ENCODE data around the gene ACADVL. TPM values are rescaled to one million over a fixed set of nuclear protein-coding genes. Genes with fewer than 3 reads are reported as not detected.

Gene ACADVL
- polyA plus RNA-seq, 3 donors = 152 to 1,231 (median 154) TPM

GRCh38 chr17:7250695-7251627, 31.2 kb downstream of the ACADVL start:
- Histone ChIP-seq H3K36me3 (replicated peaks in 1 of 2; ENCODE audit: control insufficient read depth in 1 of 2, insufficient read depth in 2 of 2, low read length in 2 of 2) (peaks cover 24 to 32% of the 10 kb centered on the region in 2 donors), H3K27me3 (ENCODE audit: control insufficient read depth in 2 of 2, insufficient read depth in 2 of 2, low read length in 2 of 2) (no peaks in the 10 kb centered on the region), H4K20me1 (ENCODE audit: insufficient read depth, low read length) (peaks cover 5% of the 10 kb centered on the region), H3K27ac (ENCODE audit: low read depth in 1 of 2, low read length in 2 of 2) (peak overlapping the region; percentile 100), H3K9ac (ENCODE audit: insufficient read depth, low read length, poor library complexity, severe bottlenecking) (peak overlapping the region; percentile 97), H3K4me3 (replicated peaks in 1 of 3; ENCODE audit: low read depth in 2 of 3, low read length in 3 of 3) (peak overlapping the region; percentile 73 to 93 (median 87)), H3K4me1 (ENCODE audit: control insufficient read depth in 1 of 2, insufficient read depth in 2 of 2, low read length in 2 of 2) (peaks cover 31 to 36% of the 10 kb centered on the region in 2 donors), H2AFZ (ENCODE audit: insufficient read depth, low read depth, low read length, poor library complexity, severe bottlenecking) (peak overlapping the region; percentile 80), H3K4me2 (replicated peaks; ENCODE audit: extremely low read depth, low read length, poor library complexity, severe bottlenecking) (peak overlapping the region; percentile 86), H3K9me3 (replicated peaks in 1 of 2; ENCODE audit: control insufficient read depth in 1 of 2, insufficient read depth in 1 of 2, low read length in 2 of 2) (no peaks in the 10 kb centered on the region), H3K79me2 (ENCODE audit: insufficient read depth, low read length) (peaks cover 71% of the 10 kb centered on the region)
- no peaks in the 10 kb centered on the region for H3K27me3 Mint-ChIP-seq (ENCODE audit: low read depth in 3 of 3)
- intact Hi-C loops (cut with micrococcal nuclease) = loop anchor here (1.0 to 10.0 kb wide), 5 partner anchors 9 to 314 kb away; partner anchors contain the start of genes ACADVL (in 1 of the 2), DLG4 (in 1 of the 2), EIF5A (in 1 of the 2) and GABARAP (in 1 of the 2)
- no peak for TF ChIP-seq CTCF (IDR thresholded peaks at IDR 0.05)
- no peaks in the 10 kb centered on the region for H3K9me3 Mint-ChIP-seq
- H3K4me3 Mint-ChIP-seq = peak overlapping the region; percentile 90 to 93
- H3K36me3 Mint-ChIP-seq = peaks cover 29 to 39% of the 10 kb centered on the region in 2 donors
- under 1% methylated on average over 43 of the region's 55 CpGs for WGBS (ENCODE audit: insufficient coverage)
- DNase-seq = peak in 1 of 3 donors; percentile 66
- H3K27ac Mint-ChIP-seq = peak overlapping the region; percentile 95 to 100 (median 100)
- H3K4me1 Mint-ChIP-seq = peaks cover 34% of the 10 kb centered on the region

GRCh38 chr17:7251661-7252175, 32.0 kb downstream of the ACADVL start, which contains the start of gene CTDNEP1:
Gene CTDNEP1, minus strand, starts transcription at chr17:7251734. Its CDS starts 438 bp downstream, at chr17:7251296.
- H4K20me1 ChIP-seq (ENCODE audit: insufficient read depth, low read length) = peaks cover 5% of the 10 kb centered on the region
- WGBS (ENCODE audit: insufficient coverage) = 0% methylated on average over 13 of the region's 41 CpGs
- peaks cover 24 to 32% of the 10 kb centered on the region in 2 donors for H3K36me3 ChIP-seq (replicated peaks in 1 of 2; ENCODE audit: control insufficient read depth in 1 of 2, insufficient read depth in 2 of 2, low read length in 2 of 2)
- H3K4me1 Mint-ChIP-seq = peaks cover 34% of the 10 kb centered on the region
- DNase-seq = peak; percentile 98 to 100 (median 99)
- TF ChIP-seq CTCF (IDR thresholded peaks at IDR 0.05) = no peak
- H3K27ac ChIP-seq (ENCODE audit: low read depth in 1 of 2, low read length in 2 of 2) = peak within 1 kb of the TSS; percentile 100
- H2AFZ ChIP-seq (ENCODE audit: insufficient read depth, low read depth, low read length, poor library complexity, severe bottlenecking) = peak within 1 kb of the TSS; percentile 81
- peak within 1 kb of the TSS; percentile 99 to 100 (median 100) for H3K27ac Mint-ChIP-seq
- H3K27me3 Mint-ChIP-seq (ENCODE audit: low read depth in 3 of 3) = no peaks in the 10 kb centered on the region
- H3K4me2 ChIP-seq (replicated peaks; ENCODE audit: extremely low read depth, low read length, poor library complexity, severe bottlenecking) = peak within 1 kb of the TSS; percentile 86
- H3K4me1 ChIP-seq (ENCODE audit: control insufficient read depth in 1 of 2, insufficient read depth in 2 of 2, low read length in 2 of 2) = peaks cover 31 to 36% of the 10 kb centered on the region in 2 donors
- no peaks in the 10 kb centered on the region for H3K27me3 ChIP-seq (ENCODE audit: control insufficient read depth in 2 of 2, insufficient read depth in 2 of 2, low read length in 2 of 2)
- intact Hi-C loops (cut with micrococcal nuclease) = loop anchor here (1.0 to 10.0 kb wide), 6 partner anchors 9 to 313 kb away; partner anchors contain the start of genes EIF5A (in 2 of the 2), ACADVL (in 1 of the 2), DLG4 (in 1 of the 2) and GABARAP (in 1 of the 2)
- no peaks in the 10 kb centered on the region for H3K9me3 ChIP-seq (replicated peaks in 1 of 2; ENCODE audit: control insufficient read depth in 1 of 2, insufficient read depth in 1 of 2, low read length in 2 of 2)
- peak within 1 kb of the TSS; percentile 73 to 93 (median 87) for H3K4me3 ChIP-seq (replicated peaks in 1 of 3; ENCODE audit: low read depth in 2 of 3, low read length in 3 of 3)
- H3K36me3 Mint-ChIP-seq = peaks cover 28 to 39% of the 10 kb centered on the region in 2 donors
- peaks cover 64% of the 10 kb centered on the region for H3K79me2 ChIP-seq (ENCODE audit: insufficient read depth, low read length)
- H3K9ac ChIP-seq (ENCODE audit: insufficient read depth, low read length, poor library complexity, severe bottlenecking) = peak within 1 kb of the TSS; percentile 97
- H3K9me3 Mint-ChIP-seq = no peaks in the 10 kb centered on the region
- H3K4me3 Mint-ChIP-seq = peak within 1 kb of the TSS; percentile 90 to 95

Data from CD14-positive monocyte (primary cell).